ENCODE measurements around the gene DLG2. TPM values are rescaled to one million over a fixed set of nuclear protein-coding genes. Genes with fewer than 3 reads are reported as not detected.

DLG2 gene
- polyA plus RNA-seq, 4 donors = 10.8 to 15.6 (median 12.2) TPM

- DNase-seq (ENCODE audit: low read depth in 4 of 4, low spot score in 2 of 4) = no peak
These were observed 1371.7 kb downstream of the DLG2 start for GRCh38 chr11:84255483-84255882.

- DNase-seq (ENCODE audit: low read depth in 4 of 4, low spot score in 2 of 4) = no peak
These were observed 1376.1 kb downstream of the DLG2 start for GRCh38 chr11:84250834-84251613.

DNA sequence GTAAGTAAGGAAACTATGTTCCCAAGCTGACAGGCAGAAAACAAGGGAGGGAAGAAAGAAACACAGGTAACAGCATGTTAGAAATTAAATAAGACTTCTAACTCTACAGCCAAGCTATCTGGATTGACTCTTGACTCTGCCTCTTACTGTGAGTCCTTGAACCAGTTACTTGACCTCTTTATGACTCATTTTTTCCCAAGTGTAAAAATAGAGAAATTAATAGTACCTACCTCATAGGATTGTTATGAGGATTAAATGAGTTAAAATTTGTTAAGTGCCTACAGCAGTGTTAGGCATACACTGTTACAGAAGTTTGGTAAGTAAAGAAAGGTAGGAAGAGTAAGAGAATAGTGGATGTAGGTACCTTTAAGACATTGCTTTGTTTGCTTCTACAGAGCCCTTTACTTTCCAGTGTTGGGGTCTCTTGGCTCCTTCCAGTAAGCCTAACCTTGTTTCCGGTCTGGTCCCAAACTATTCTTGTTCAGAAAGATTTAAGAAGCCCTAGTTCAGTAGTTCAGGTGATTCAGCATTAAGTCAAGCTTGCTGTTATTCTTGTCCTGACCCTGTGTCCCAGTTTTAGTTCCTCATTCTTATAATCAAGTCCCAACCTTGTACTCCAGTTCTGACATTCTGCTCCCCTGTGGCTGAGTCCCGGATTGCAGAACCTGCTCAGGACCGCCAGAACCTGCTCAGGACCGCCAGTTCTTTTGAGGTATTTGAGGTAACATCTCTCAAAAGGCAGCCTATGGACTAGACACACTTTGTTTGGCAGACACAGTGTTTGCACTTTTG, 1377.6 kb downstream of the DLG2 start:
- DNase-seq (ENCODE audit: low read depth in 4 of 4, low spot score in 2 of 4) = no peak

DNA sequence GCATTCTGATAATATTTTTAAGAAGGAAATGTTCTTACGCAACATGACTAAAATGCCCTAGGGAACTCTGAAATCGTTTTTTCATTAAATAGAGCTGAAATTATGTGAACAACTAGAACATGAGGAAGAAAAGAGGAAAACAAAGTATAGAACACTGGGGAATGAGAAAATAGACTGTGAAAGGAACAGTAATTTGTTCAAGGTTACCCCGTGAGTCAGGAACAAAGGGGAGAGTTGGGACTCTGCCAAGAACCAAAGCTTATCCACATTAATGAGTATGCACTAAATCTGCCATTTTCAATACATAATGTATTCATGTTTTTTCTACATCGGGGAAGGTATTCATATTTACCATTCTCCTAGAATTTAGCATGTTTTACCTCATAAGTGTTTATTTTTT, 1379.2 kb downstream of the DLG2 start:
- DNase-seq (ENCODE audit: low read depth in 4 of 4, low spot score in 2 of 4) = no peak

- no peak for DNase-seq (ENCODE audit: low read depth in 4 of 4, low spot score in 2 of 4)
These were observed 1380.0 kb downstream of the DLG2 start for GRCh38 chr11:84247129-84247528.

DNA sequence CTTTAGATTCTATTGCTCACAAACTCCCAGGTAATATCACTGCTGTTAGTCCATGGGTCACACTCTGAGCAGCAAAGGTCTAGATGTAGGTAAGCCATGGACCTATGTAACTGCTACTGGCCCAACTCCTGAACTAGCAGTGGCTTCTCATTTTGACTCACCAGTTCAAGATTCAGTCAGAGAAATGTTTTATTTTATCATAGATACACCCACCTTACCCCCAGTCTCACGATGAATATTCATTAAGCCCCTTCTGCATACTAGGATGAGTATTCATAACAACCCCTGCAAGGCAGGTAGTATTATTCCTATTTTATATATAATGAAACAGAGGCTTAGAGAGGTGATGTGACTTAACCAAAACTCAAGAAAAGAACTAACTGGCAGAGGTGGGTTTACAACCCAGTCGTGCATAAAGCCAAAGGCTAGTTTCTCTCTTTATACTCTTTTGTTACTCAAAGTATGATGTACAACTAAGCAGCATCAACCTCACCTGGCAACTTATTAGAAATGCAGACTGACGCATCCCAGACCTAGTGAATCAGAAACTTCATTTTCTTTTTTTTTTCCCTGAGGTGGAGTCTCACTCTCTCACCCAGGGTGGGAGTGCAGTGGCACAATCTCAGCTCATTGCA, 1383.4 kb downstream of the DLG2 start:
- no peak for DNase-seq (ENCODE audit: low read depth in 4 of 4, low spot score in 2 of 4)

GRCh38 chr11:84241343-84242131, 1385.6 kb downstream of the DLG2 start:
- no peak for DNase-seq (ENCODE audit: low read depth in 4 of 4, low spot score in 2 of 4)

- DNase-seq (ENCODE audit: low read depth in 4 of 4, low spot score in 2 of 4) = no peak
These were observed 1386.3 kb downstream of the DLG2 start for GRCh38 chr11:84240847-84241246.

- no peak for DNase-seq (ENCODE audit: low read depth in 4 of 4, low spot score in 2 of 4)
These were observed 1390.7 kb downstream of the DLG2 start for GRCh38 chr11:84236436-84236835.

GRCh38 chr11:84234462-84235202, 1392.5 kb downstream of the DLG2 start:
- no peak for DNase-seq (ENCODE audit: low read depth in 4 of 4, low spot score in 2 of 4)

- DNase-seq (ENCODE audit: low read depth in 4 of 4, low spot score in 2 of 4) = no peak
These were observed 1393.1 kb downstream of the DLG2 start for GRCh38 chr11:84234011-84234410.

- no peak for DNase-seq (ENCODE audit: low read depth in 4 of 4, low spot score in 2 of 4)
These were observed 1394.6 kb downstream of the DLG2 start for GRCh38 chr11:84232511-84232910.

- no peak for DNase-seq (ENCODE audit: low read depth in 4 of 4, low spot score in 2 of 4)
These were observed 1396.7 kb downstream of the DLG2 start for GRCh38 chr11:84230402-84230801.

DNA sequence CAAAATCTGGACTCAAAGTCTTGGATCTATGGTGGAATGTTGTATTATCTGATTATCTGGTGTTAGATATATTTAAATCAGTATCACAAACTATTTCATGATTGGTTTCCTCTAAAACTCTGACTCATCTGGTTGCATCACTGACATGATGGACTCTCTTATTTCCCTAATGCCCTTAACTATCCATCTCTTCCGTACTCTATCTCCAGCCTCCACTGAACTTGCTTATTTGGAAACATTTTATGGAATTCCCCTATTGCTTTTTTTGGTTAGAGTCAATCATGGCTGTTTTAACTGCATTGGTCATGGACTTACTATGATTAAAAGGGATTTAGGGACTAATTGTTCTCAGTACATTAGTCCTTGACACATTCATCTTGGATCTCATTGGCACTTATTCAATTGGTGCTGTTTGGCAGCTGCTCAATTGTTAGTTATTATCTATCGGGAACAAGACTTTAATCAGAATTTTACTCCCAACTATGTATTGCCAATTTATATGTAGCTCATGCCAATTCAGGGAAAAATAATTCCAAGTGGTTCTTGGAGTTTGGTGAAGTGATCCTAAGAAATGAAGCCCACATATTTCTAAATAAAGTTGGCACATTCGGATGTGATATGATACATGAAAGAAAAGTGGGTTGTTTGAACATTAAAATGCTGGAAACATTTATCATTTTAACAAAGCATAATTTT, 1399.0 kb downstream of the DLG2 start:
- DNase-seq (ENCODE audit: low read depth in 4 of 4, low spot score in 2 of 4) = no peak

GRCh38 chr11:84224042-84224441, 1403.1 kb downstream of the DLG2 start:
- DNase-seq (ENCODE audit: low read depth in 4 of 4, low spot score in 2 of 4) = no peak

GRCh38 chr11:84218318-84218717, 1408.8 kb downstream of the DLG2 start:
- no peak for DNase-seq (ENCODE audit: low read depth in 4 of 4, low spot score in 2 of 4)

GRCh38 chr11:84215672-84216071, 1411.5 kb downstream of the DLG2 start:
- DNase-seq (ENCODE audit: low read depth in 4 of 4, low spot score in 2 of 4) = no peak

GRCh38 chr11:84214557-84214956, 1412.6 kb downstream of the DLG2 start:
- DNase-seq (ENCODE audit: low read depth in 4 of 4, low spot score in 2 of 4) = no peak
